ENCODE measurements around the gene CLIC6.

The CLIC6 gene

DNA sequence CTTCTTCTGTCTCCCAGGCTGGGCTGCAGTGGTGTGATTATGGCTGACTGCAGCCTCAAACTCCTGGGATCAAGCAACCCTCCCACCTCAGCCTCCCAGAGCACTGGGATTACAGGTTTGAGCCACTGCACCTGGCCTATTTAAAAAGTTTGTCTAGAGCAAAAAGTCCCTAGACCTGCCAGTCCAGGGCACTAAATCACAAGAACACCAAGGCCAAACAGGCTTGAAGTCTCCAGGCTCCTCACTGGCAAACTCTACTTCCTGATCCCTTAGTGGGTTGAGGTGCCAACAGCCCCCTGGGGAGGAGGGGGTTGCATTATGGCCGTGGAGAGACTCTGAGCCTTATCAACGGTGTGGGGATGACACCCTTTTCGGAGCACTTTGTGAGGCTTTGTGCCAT, 76.0 kb downstream of the CLIC6 start:
- in situ Hi-C loops (cut with MboI; ENCODE audit: low sequenced_read_pairs, unreplicated experiment): loop anchor here (25.0 kb wide), 1 partner anchor 1092 kb away; no protein-coding TSS in a partner anchor
- no peak for DNase-seq (ENCODE audit: low spot score)
- TF ChIP-seq, protein P1, sequence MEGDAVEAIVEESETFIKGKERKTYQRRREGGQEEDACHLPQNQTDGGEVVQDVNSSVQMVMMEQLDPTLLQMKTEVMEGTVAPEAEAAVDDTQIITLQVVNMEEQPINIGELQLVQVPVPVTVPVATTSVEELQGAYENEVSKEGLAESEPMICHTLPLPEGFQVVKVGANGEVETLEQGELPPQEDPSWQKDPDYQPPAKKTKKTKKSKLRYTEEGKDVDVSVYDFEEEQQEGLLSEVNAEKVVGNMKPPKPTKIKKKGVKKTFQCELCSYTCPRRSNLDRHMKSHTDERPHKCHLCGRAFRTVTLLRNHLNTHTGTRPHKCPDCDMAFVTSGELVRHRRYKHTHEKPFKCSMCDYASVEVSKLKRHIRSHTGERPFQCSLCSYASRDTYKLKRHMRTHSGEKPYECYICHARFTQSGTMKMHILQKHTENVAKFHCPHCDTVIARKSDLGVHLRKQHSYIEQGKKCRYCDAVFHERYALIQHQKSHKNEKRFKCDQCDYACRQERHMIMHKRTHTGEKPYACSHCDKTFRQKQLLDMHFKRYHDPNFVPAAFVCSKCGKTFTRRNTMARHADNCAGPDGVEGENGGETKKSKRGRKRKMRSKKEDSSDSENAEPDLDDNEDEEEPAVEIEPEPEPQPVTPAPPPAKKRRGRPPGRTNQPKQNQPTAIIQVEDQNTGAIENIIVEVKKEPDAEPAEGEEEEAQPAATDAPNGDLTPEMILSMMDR (IDR thresholded peaks at IDR 0.05; ENCODE audit: borderline replicate concordance, control extremely low read depth, extremely low read depth, insufficient read depth, missing control alignments): no peak

DNA sequence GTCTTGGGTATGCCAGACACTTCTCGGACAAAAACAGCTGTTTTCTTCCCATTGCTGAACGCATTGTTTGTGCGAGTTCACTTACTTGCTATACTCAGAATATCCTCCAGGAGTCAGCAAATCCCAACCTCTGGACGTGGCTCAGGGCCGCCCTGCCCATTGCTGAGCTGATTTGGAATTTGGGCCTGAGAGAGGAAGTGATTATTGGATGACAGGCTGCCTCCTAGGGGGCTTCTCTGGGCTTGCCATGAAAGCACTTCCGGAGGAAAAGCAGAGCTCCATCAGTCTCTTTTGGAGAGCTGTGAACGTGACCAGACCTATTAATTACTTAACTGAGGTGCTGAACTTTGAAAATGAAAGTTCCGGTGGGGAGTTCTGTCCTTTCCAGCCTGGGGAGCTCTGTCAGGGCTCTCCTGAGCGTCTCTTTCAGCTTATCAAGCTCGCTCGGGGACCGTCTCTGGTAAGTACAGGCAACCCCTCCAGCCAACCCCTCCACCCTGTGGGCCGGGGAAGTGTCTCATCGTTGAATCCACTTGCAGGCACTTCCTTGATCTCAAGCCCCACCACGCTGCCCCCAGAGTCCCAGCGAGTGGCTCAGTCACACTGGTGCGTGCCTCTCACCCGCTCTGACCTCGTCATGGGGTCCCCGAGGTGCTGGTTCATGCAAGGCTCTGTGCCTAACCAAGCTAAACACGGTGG, 76.9 kb downstream of the CLIC6 start:
- in situ Hi-C loops (cut with MboI; ENCODE audit: low sequenced_read_pairs, unreplicated experiment): loop anchor here (25.0 kb wide), 1 partner anchor 1092 kb away; no protein-coding TSS in a partner anchor
- peak; percentile 79 for DNase-seq (ENCODE audit: low spot score)

DNA sequence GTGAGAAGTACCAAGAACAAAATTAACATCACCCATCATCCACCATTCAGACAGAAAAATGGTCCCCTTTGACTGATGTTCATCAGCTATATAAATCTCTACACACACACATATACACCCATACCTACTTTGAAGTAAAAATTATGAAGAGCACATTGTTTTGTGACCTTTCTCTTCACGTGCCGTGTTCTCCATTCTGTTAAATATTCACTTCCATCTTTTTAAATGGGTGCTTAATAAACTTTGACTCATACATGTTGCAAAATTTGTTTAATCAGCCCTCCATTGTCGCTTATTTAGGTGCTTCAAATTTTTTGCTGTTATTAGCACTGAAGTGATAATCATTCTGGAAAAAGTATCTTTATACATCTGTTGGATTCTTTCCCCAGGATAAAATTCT, 80.1 kb downstream of the CLIC6 start:
- in situ Hi-C loops (cut with MboI; ENCODE audit: low sequenced_read_pairs, unreplicated experiment): loop anchor here (25.0 kb wide), 1 partner anchor 1088 kb away; no protein-coding TSS in a partner anchor
- TF ChIP-seq, protein P1 (IDR thresholded peaks at IDR 0.05; ENCODE audit: borderline replicate concordance, control extremely low read depth, extremely low read depth, insufficient read depth, missing control alignments): no peak
- no peak for DNase-seq (ENCODE audit: low spot score)

More for the DNA sequence above, 76.9 kb downstream of the CLIC6 start:
- TF ChIP-seq, protein P1 (IDR thresholded peaks at IDR 0.05; ENCODE audit: borderline replicate concordance, control extremely low read depth, extremely low read depth, insufficient read depth, missing control alignments): peak; percentile 83

DNA sequence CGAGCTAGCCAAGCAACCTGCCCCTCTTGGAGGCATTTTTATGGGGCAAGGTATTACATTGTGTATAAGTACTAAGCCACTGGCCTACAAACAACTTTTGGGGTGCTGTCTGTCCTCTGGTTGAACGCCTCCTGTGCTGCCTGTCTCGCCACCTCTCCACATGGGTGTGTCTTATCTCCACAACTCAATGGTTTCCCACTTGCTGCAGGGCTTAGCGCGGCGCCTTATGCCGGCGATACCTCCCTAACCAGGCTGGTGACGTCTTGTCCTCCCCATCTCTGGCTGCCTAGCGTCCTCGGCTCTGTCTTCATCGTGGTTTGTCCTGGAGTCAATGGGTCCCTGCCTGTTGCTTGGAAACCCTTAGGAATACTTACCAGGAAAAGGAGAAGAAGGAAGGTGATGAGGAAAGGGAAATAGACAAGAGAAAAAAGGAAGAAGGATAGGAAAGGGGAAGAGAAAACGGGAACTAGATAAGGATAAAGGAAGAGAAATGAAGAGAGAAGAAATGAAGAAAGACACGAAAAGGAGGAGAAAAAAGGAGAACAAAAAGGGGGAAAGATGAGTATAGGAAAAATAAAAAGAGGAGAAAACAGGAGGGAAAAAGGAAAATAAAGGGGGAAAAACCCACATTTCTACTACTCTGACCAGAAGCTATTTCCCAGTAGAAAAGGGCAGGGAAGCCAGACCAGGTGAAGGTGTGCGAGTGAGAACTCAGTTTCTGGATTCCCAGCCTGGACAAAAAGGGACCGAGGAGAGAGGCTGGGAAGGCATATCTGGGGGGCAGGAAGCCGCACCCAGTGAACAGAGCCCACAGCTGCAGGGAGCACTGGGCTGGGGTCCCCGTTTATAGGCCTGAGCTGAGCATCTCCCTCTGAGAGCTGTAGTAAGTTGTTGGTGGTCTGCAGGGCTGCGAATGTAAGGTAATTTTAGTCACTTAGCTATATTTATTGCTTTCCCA, 86.2 kb downstream of the CLIC6 start:
- in situ Hi-C loops (cut with MboI; ENCODE audit: low sequenced_read_pairs, unreplicated experiment): no loop called here
- TF ChIP-seq, protein P1 (IDR thresholded peaks at IDR 0.05; ENCODE audit: borderline replicate concordance, control extremely low read depth, extremely low read depth, insufficient read depth, missing control alignments): no peak
- DNase-seq (ENCODE audit: low spot score): no peak

DNA sequence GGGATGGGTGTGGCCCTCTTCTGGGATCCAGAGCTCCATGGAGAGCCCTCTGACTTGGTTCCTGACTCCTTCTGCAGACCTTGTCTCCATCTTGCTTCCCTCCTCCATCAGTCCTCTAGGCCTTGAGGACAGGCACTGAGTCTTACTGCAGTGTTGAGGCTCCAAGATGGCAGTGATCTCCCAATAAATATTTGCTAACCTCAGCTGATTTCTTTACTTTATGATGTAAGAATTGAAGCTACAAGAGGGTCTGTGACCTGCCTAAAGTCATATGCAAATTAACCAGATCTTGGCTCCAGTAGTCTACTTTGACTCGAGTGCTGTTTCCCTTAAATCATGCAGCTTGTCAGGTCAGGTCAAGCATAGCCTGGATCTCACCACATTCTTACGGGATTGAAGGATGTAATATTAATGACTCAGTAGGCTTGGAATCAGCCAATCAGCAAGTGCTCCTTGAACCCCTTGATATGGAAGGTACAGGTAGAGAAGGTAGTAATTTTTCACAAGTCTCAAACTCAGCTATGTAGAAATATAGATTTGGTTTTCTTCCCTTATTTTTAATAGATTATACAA, 93.0 kb downstream of the CLIC6 start:
- TF ChIP-seq, protein P1 (IDR thresholded peaks at IDR 0.05; ENCODE audit: borderline replicate concordance, control extremely low read depth, extremely low read depth, insufficient read depth, missing control alignments): no peak
- in situ Hi-C loops (cut with MboI; ENCODE audit: low sequenced_read_pairs, unreplicated experiment): loop anchor here (10.0 kb wide), 1 partner anchor 57 kb away; no protein-coding TSS in a partner anchor
- no peak for DNase-seq (ENCODE audit: low spot score)

DNA sequence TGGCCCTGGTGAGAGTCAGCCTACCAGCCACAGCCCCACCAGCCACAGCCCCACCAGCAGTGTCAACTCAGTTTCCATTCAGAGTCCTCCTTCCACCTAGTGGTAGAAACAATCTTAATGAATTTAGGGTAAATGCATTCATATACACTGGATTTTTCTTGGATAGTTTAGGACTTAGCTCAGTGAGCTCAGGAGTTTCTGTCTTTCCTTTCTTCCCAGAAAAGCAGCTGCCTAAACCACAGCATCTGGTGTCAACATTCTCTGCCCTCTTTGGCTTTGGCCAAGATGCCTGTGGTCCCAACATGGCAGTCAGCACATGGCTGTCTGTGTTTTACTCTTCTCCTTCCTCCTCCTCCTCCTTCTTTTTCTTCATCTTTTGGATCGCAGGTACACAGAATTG, 94.0 kb downstream of the CLIC6 start:
- no peak for DNase-seq (ENCODE audit: low spot score)
- in situ Hi-C loops (cut with MboI; ENCODE audit: low sequenced_read_pairs, unreplicated experiment): loop anchor here (10.0 kb wide), 1 partner anchor 58 kb away; no protein-coding TSS in a partner anchor
- TF ChIP-seq, protein P1 (IDR thresholded peaks at IDR 0.05; ENCODE audit: borderline replicate concordance, control extremely low read depth, extremely low read depth, insufficient read depth, missing control alignments): no peak

Data from GM13976 (cell line).